GM12878 (cell line): ENCODE data around the gene JHY. TPM values are rescaled to one million over a fixed set of nuclear protein-coding genes. Genes with fewer than 3 reads are reported as not detected.

Source experiments
- ATAC-seq: fragments of 200-7000 bp; cut with Tn5 transposase; 3 replicates; pipeline ENCODE4 v1.9.1; 2020; ENCODE audit warnings: mild to moderate bottlenecking, moderate library complexity
- BruUV-seq: library from RNA; stranded (reverse); fragments of 400-500 nt; replicated peaks from 2 replicates; lab custom pipeline; 2021; lab: Mats Ljungman, UMichigan
- CTCF ChIA-PET: fragments of 300-600 bp; sonication (Branson Sonifier 250); formaldehyde crosslinking; extraction: SDS; loops from one replicate; lab custom pipeline; 2021; ENCODE audit warnings: inconsistent platforms; lab: Yijun Ruan, JAX
- POLR2A ChIA-PET: fragments of 350-600 bp; formaldehyde crosslinking; extraction: SDS; loops from one replicate; lab custom pipeline; 2021; ENCODE audit warnings: inconsistent platforms; lab: Charles Lee
- RAD21 ChIA-PET: fragments of 300-600 bp; sonication (Branson Sonifier 250); formaldehyde crosslinking; loops from one replicate; lab custom pipeline; 2023; ENCODE audit warnings: antibody characterized with exemption; ENCODE audit not compliant: unreplicated experiment; lab: Charles Lee
- SMC1A ChIA-PET: fragments of 300-600 bp; sonication (Branson Sonifier 250); formaldehyde crosslinking; loops from one replicate; lab custom pipeline; 2023; ENCODE audit not compliant: unreplicated experiment, uncharacterized antibody; lab: Charles Lee
- DNase-seq: peaks from one replicate; pipeline ENCODE4 v3.0.0-alpha.2; 2011; ENCODE audit warnings: low read depth, low spot score
- FAIRE-seq: peaks from 3 replicates; lab custom pipeline; 2011; peaks lifted over from hg19 to GRCh38; lab: Jason Lieb, UNC
- H2AFZ ChIP-seq: 2 replicates; pipeline ENCODE4 v1.6.0; 2011; ENCODE audit warnings: low read depth, low read length, control low read depth; ENCODE audit not compliant: control insufficient read depth
- H3K27ac ChIP-seq: 2 replicates; pipeline ENCODE4 v1.5.1; 2011; ENCODE audit warnings: control low read depth; ENCODE audit not compliant: control insufficient read depth, insufficient read depth
- H3K27me3 ChIP-seq, 2 experiments: replicated peaks in 1 of 2; 2 replicates each; pipeline versions ENCODE4 v1.6.0 to v1.6.1; 2011; ENCODE audit warnings: low read length in 1 of 2; ENCODE audit not compliant: control insufficient read depth in 2 of 2, insufficient read depth in 2 of 2
- H3K36me3 ChIP-seq, 2 experiments: 2 replicates each; pipeline ENCODE4 v1.5.1; 2011; ENCODE audit warnings: low read length in 1 of 2; ENCODE audit not compliant: control insufficient read depth in 2 of 2, insufficient read depth in 2 of 2
- H3K4me1 ChIP-seq: 2 replicates; pipeline ENCODE4 v1.6.1; 2011; ENCODE audit warnings: mild to moderate bottlenecking, low read length, moderate library complexity, mixed read lengths; ENCODE audit not compliant: control insufficient read depth, insufficient read depth
- H3K4me2 ChIP-seq: 2 replicates; pipeline ENCODE4 v1.6.0; 2011; ENCODE audit warnings: control low read depth; ENCODE audit not compliant: control insufficient read depth, insufficient read depth
- H3K4me3 ChIP-seq: fragments of 200-600 bp; sonication (generic); 2 replicates; pipeline ENCODE4 v1.5.1; 2016
- H3K79me2 ChIP-seq: 2 replicates; pipeline ENCODE4 v1.6.0; 2011; ENCODE audit warnings: low read length; ENCODE audit not compliant: control insufficient read depth, insufficient read depth
- H3K9ac ChIP-seq: 2 replicates; pipeline ENCODE4 v1.8.0; 2011; ENCODE audit warnings: low read length, control low read depth, mixed read lengths; ENCODE audit not compliant: control insufficient read depth, insufficient read depth
- H3K9me3 ChIP-seq: replicated peaks from 3 replicates; pipeline ENCODE4 v1.5.1; 2011; ENCODE audit warnings: mild to moderate bottlenecking, low read length; ENCODE audit not compliant: control insufficient read depth, insufficient read depth
- H4K20me1 ChIP-seq: 2 replicates; pipeline ENCODE4 v1.6.0; 2011; ENCODE audit not compliant: control insufficient read depth, insufficient read depth
- CREM ChIP-seq: IDR thresholded peaks from 2 replicates; pipeline ENCODE4 v1.6.1; 2014; ENCODE audit warnings: antibody characterized with exemption, low read depth
- GATAD2B ChIP-seq: fragments of 450-650 bp; conservative IDR thresholded peaks from 2 replicates; pipeline ENCODE4 v1.6.1; 2017; ENCODE audit warnings: low read depth, mild to moderate bottlenecking, moderate library complexity
- IKZF1 ChIP-seq: fragments of 450-650 bp; conservative IDR thresholded peaks from 2 replicates; pipeline ENCODE4 v1.6.1; 2017; ENCODE audit warnings: antibody characterized with exemption, mild to moderate bottlenecking
- IKZF2 ChIP-seq, 2 experiments: fragments of 450-650 bp; IDR thresholded peaks; 2 replicates each; pipeline ENCODE4 v1.6.1; 2017; ENCODE audit warnings: mild to moderate bottlenecking in 2 of 2, moderate library complexity in 2 of 2
- JUNB ChIP-seq: IDR thresholded peaks from 2 replicates; pipeline ENCODE4 v1.6.1; 2016; ENCODE audit warnings: antibody characterized with exemption, mild to moderate bottlenecking
- JUND ChIP-seq: IDR thresholded peaks from 2 replicates; pipeline ENCODE4 v1.6.1; 2012; ENCODE audit warnings: low read depth, mild to moderate bottlenecking, low read length, improper control_type of control experiment, moderate library complexity
- MEF2A ChIP-seq: IDR thresholded peaks from 2 replicates; pipeline ENCODE4 v1.6.1; 2011; ENCODE audit warnings: low read depth, mild to moderate bottlenecking, low read length, moderate library complexity; ENCODE audit not compliant: insufficient read depth
- MTA2 ChIP-seq: fragments of 450-650 bp; IDR thresholded peaks from 2 replicates; pipeline ENCODE4 v1.6.1; 2016; ENCODE audit warnings: low read depth, mild to moderate bottlenecking, moderate library complexity
- NFIC ChIP-seq: IDR thresholded peaks from 2 replicates; pipeline ENCODE4 v1.6.1; 2012; ENCODE audit warnings: low read depth, mild to moderate bottlenecking, inconsistent platforms, low read length, moderate library complexity
- PRDM15 ChIP-seq: fragments of 450-650 bp; formaldehyde crosslinking; IDR thresholded peaks from 2 replicates; pipeline ENCODE4 v1.4.0; 2020; ENCODE audit warnings: mild to moderate bottlenecking, moderate library complexity
- SKIL ChIP-seq: fragments of 450-650 bp; IDR thresholded peaks from 2 replicates; pipeline ENCODE4 v1.6.1; 2017; ENCODE audit warnings: mild to moderate bottlenecking, low read depth, inconsistent platforms; ENCODE audit not compliant: poor library complexity, severe bottlenecking
- WGBS: methylation state at CpG from one replicate; pipeline ENCODE4 v1.1.6; 2016; ENCODE audit warnings: low lambda C conversion rate; ENCODE audit not compliant: insufficient replicate concordance, insufficient coverage; ENCODE audit errors: missing lambda C conversion rate; 5-methylcytosine and 5-hydroxymethylcytosine counted together
- in situ Hi-C: fragments of 300-500 bp; cut with MboI; formaldehyde crosslinking; loops from 9 replicates; pipeline ENCODE4 v1.14.3; 2018; ENCODE audit warnings: mixed read lengths
- intact Hi-C: fragments of 100-400 bp; cut with micrococcal nuclease; formaldehyde crosslinking; loops from one replicate; pipeline ENCODE4 v1.14.2; 2022; ENCODE audit not compliant: unreplicated experiment
- polyA plus RNA-seq, 11 experiments: library from polyadenylated mRNA; depleted of rRNA in 4 of 11; unstranded in 6 of 11; stranded (reverse) in 5 of 11; fragments of >200 nt; fragmentation: Nextera tagmentation in 4 of 11; fragmentation: Illumina TruSeq in 1 of 11; extraction: Ambion mirVana in 4 of 11; extraction: Trizol in 1 of 11; gene quantifications; 1 replicate in 1 of 11; 2 replicates in 10 of 11; pipeline versions ENCODE4 v1.2.1 to v1.2.3, GENCODE V29; 2011 to 2016; ENCODE audit warnings: inconsistent platforms in 2 of 11, missing spikeins in 2 of 11, low read depth in 1 of 11
- total RNA-seq, 4 experiments: library from RNA; depleted of rRNA in 3 of 4; stranded (reverse); fragments of >200 nt in 3 of 4; fragmentation: Illumina TruSeq in 1 of 4; extraction: Trizol in 1 of 4; gene quantifications; 2 replicates each; pipeline versions ENCODE4 v1.2.1 to v1.2.3, GENCODE V29; 2013 to 2021
- TF ChIP-seq, protein P1 (sequence below): fragments of 450-650 bp; conservative IDR thresholded peaks from 2 replicates; pipeline ENCODE4 v1.6.1; 2017; ENCODE audit warnings: mild to moderate bottlenecking, moderate library complexity
- TF ChIP-seq, protein P2 (sequence below): fragments of 450-650 bp; IDR thresholded peaks from 2 replicates; pipeline ENCODE4 v1.6.1; 2017; ENCODE audit warnings: low read depth, mild to moderate bottlenecking, moderate library complexity

The JHY gene
- total and polyA plus RNA-seq, 10 of the 15 experiments (the other 5 are each of a cell fraction or from before 2014, with no cell fraction given): 0.90 to 7.1 (median 5.5) TPM

- in situ Hi-C loops: no loop called here
- TF ChIP-seq, protein P1, sequence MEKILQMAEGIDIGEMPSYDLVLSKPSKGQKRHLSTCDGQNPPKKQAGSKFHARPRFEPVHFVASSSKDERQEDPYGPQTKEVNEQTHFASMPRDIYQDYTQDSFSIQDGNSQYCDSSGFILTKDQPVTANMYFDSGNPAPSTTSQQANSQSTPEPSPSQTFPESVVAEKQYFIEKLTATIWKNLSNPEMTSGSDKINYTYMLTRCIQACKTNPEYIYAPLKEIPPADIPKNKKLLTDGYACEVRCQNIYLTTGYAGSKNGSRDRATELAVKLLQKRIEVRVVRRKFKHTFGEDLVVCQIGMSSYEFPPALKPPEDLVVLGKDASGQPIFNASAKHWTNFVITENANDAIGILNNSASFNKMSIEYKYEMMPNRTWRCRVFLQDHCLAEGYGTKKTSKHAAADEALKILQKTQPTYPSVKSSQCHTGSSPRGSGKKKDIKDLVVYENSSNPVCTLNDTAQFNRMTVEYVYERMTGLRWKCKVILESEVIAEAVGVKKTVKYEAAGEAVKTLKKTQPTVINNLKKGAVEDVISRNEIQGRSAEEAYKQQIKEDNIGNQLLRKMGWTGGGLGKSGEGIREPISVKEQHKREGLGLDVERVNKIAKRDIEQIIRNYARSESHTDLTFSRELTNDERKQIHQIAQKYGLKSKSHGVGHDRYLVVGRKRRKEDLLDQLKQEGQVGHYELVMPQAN: no peak
- TF ChIP-seq GATAD2B (no peak), IKZF2 (IDR thresholded peaks at IDR 0.05) (peak; percentile 70 to 71; a peak in 2 of 4 replicates), MEF2A (0 out of 2 replicates have a peak, but pooled peaks have one; percentile 21), SKIL (peak; percentile 28), JUND (peak; percentile 39; the same call in 1 of the 2 replicates), JUNB (peak; percentile 83), PRDM15 (CRISPR knock-in tag) (no peak), CREM (peak; percentile 52; the same call in 1 of the 2 replicates), IKZF1 (peak; percentile 49), MTA2 (0 out of 2 replicates have a peak, but pooled peaks have one; percentile 16), NFIC (peak; percentile 56; the same call in 1 of the 2 replicates)
- TF ChIP-seq, protein P2, sequence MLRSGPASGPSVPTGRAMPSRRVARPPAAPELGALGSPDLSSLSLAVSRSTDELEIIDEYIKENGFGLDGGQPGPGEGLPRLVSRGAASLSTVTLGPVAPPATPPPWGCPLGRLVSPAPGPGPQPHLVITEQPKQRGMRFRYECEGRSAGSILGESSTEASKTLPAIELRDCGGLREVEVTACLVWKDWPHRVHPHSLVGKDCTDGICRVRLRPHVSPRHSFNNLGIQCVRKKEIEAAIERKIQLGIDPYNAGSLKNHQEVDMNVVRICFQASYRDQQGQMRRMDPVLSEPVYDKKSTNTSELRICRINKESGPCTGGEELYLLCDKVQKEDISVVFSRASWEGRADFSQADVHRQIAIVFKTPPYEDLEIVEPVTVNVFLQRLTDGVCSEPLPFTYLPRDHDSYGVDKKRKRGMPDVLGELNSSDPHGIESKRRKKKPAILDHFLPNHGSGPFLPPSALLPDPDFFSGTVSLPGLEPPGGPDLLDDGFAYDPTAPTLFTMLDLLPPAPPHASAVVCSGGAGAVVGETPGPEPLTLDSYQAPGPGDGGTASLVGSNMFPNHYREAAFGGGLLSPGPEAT: peak; percentile 55; the same call in 1 of the 2 replicates
Measured at GRCh38 chr11:122874991-122875390, 7.6 kb upstream of the JHY start.

More at GRCh38 chr11:122874991-122875390, 7.6 kb upstream of the JHY start:
- Histone ChIP-seq H3K9ac (no peak overlapping the region), H3K27ac (no peak overlapping the region), H3K4me2 (0 out of 2 replicates have a peak overlapping the region, but pooled peaks have one; percentile 42), H2AFZ (no peak overlapping the region), H3K4me3 (0 out of 2 replicates have a peak overlapping the region, but pooled peaks have one; percentile 25), H3K27me3 (no peaks in the 10 kb centered on the region), H3K36me3 (no peaks in the 10 kb centered on the region; a peak in 1 of 4 replicates), H3K4me1 (peaks cover 3% of the 10 kb centered on the region; the same call in 1 of the 2 replicates), H3K79me2 (no peaks in the 10 kb centered on the region), H3K9me3 (no peaks in the 10 kb centered on the region), H4K20me1 (no peaks in the 10 kb centered on the region)
- ChIA-PET SMC1A (interaction anchor here (0.6 to 22.1 kb wide), 10 partner anchors 12 to 185 kb away, joined by 3 to 466 read pairs (median 6); partner anchors contain the start of gene JHY), POLR2A (interaction anchor here (0.7 to 2.5 kb wide), 12 partner anchors 9 to 195 kb away, joined by 3 to 17 read pairs (median 4); partner anchors contain the start of gene HSPA8), RAD21 (interaction anchor here (0.6 to 5.1 kb wide), 13 partner anchors 9 to 148 kb away, joined by 3 to 48 read pairs (median 3); no protein-coding TSS in a partner anchor), CTCF (interaction anchor here (1.0 to 31.9 kb wide), 10 partner anchors 10 to 187 kb away, joined by 3 to 869 read pairs (median 4); partner anchors contain the start of gene HSPA8)
- DNase-seq: peak; percentile 52
- under 1% methylated on average over 7 of the region's 7 CpGs for WGBS
- FAIRE-seq: peak; percentile 52
- ATAC-seq: peak; percentile 79
- BruUV-seq: no TSS peak
- intact Hi-C loops: loop anchor here (1.0 kb wide), 1 partner anchor 19 kb away; no protein-coding TSS in a partner anchor
